Measurements from ENCODE around the gene ATP8B3.

DNA sequence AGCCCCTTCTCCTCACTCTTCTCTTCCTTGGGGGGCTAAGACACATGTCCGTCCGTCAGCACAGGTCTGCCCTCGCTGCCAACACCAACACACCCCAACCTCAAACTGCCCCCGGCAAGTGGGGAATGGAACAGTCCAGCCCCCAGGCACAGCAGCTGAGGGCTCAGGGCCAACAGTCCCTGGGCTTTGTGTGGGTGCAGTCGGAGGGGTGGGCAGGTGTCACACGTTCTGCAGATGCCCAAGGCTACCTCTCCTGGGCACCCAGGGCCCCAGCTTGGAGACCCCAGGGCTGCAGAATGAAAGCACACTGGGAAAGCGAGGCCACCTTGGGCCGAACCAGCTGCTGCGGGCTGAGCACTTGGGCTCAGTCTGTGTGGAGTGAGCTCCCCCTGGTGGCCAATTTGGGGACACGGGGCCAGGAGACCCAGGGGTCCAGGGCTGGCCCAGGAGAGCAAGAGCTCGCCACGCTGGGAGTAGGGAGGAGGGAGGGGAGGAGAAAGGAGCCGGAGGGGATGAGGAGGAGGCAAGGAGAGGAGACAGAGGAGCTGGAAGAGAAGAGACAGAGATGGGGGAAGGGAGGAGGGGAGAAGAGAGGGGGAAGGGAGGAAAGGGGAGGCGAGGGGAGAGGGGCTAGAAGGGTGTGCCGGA is 14.0 kb upstream of the ATP8B3 start:
- TF ChIP-seq POLR2AphosphoS5 (IDR thresholded peaks at IDR 0.05; ENCODE audit: low read depth, low read length) (no peak; the same call in 1 of the 2 replicates), TAF1 (IDR thresholded peaks at IDR 0.05; ENCODE audit: borderline replicate concordance, insufficient read depth, low read length) (no peak)
- TF ChIP-seq, protein P1, sequence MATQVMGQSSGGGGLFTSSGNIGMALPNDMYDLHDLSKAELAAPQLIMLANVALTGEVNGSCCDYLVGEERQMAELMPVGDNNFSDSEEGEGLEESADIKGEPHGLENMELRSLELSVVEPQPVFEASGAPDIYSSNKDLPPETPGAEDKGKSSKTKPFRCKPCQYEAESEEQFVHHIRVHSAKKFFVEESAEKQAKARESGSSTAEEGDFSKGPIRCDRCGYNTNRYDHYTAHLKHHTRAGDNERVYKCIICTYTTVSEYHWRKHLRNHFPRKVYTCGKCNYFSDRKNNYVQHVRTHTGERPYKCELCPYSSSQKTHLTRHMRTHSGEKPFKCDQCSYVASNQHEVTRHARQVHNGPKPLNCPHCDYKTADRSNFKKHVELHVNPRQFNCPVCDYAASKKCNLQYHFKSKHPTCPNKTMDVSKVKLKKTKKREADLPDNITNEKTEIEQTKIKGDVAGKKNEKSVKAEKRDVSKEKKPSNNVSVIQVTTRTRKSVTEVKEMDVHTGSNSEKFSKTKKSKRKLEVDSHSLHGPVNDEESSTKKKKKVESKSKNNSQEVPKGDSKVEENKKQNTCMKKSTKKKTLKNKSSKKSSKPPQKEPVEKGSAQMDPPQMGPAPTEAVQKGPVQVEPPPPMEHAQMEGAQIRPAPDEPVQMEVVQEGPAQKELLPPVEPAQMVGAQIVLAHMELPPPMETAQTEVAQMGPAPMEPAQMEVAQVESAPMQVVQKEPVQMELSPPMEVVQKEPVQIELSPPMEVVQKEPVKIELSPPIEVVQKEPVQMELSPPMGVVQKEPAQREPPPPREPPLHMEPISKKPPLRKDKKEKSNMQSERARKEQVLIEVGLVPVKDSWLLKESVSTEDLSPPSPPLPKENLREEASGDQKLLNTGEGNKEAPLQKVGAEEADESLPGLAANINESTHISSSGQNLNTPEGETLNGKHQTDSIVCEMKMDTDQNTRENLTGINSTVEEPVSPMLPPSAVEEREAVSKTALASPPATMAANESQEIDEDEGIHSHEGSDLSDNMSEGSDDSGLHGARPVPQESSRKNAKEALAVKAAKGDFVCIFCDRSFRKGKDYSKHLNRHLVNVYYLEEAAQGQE (IDR thresholded peaks at IDR 0.05; ENCODE audit: insufficient read depth in 1 of 2, low read depth in 2 of 2, low read length in 2 of 2): no peak
